Urinary bladder (tissue), 4 donors: ENCODE results near the gene HAUS7. TPM values are rescaled to one million over a fixed set of nuclear protein-coding genes. Genes with fewer than 3 reads are reported as not detected.

Experiments
- DNase-seq: peaks from one replicate; pipeline ENCODE4 v3.0.0-alpha.2; 2015; ENCODE audit errors: extremely low spot score
- H3K27ac ChIP-seq: one replicate; pipeline ENCODE4 v1.5.1; 2013; ENCODE audit warnings: low read depth, mild to moderate bottlenecking, moderate library complexity
- H3K36me3 ChIP-seq: one replicate; pipeline ENCODE4 v1.6.1; 2013; ENCODE audit warnings: mild to moderate bottlenecking, moderate library complexity; ENCODE audit not compliant: insufficient read depth
- H3K4me1 ChIP-seq: one replicate; pipeline ENCODE4 v1.6.1; 2013; ENCODE audit warnings: mild to moderate bottlenecking, moderate library complexity; ENCODE audit not compliant: insufficient read depth
- H3K4me3 ChIP-seq: one replicate; pipeline ENCODE4 v1.5.1; 2013; ENCODE audit warnings: low read depth, low read length
- WGBS: extraction: QIAGEN DNeasy Blood & Tissue Kit; methylation state at CpG from one replicate; pipeline ENCODE4 v1.1.7; 2013; 5-methylcytosine and 5-hydroxymethylcytosine counted together
- polyA plus RNA-seq: library from polyadenylated mRNA; stranded (reverse); fragments of 200-250 nt; gene quantifications from one replicate; pipeline ENCODE4 v1.2.3, GENCODE V29; 2013
- total RNA-seq: library from RNA; depleted of rRNA; stranded (reverse); fragments of >200 nt; gene quantifications from one replicate; pipeline ENCODE4 v1.2.3, GENCODE V29; 2014
- donor health status: healthy with polysubstance abuse.
- donor health status: healthy.

Gene HAUS7
- total and polyA plus RNA-seq, 2 donors, result 17.1 to 26.6 TPM

DNA sequence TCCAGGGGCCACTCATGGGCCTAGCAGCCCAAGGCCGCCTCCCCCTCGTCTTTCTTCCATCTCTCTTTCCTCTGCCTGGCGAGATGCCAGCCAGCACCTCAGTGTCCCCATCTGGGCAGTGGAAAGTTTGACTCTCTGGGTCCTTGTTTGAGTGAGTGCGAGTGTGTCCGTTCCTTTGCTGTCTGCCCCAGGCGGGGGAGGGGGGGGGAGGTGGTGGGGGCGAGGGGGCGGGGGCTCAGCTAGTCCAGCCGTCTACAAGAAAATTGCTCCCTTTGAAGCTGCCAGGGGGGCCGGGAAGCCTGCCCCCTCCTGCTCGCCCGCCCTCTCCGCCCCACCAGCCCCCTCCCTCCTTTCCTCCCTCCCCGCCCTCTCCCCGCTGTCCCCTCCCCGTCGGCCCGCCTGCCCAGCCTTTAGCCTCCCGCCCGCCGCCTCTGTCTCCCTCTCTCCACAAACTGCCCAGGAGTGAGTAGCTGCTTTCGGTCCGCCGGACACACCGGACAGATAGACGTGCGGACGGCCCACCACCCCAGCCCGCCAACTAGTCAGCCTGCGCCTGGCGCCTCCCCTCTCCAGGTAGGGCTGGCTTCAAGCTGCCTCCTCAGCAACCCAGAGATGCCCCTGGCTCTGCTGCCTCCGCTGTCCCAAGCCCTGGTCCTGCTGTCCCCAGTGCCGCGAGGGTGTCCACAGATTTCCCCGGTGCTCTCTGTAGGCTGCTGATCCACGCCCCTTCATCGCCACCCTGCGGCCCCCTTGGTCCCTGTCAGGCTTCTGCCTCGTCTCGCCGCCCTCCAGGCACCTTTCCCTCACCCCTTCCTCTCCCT is 24.4 kb upstream of the HAUS7 start, which contains the start of gene BGN:
TSS of gene BGN (plus strand) at position 440 of the 821 bp plus-strand sequence. CDS start 9,652 bp downstream, outside the sequence.
- 8% methylated on average over 29 of the region's 41 CpGs for WGBS
- no peak for DNase-seq

GRCh38 chrX:153494061-153494460 is 23.7 kb upstream of the HAUS7 start:
- no peak overlapping the region for H3K4me3 ChIP-seq
- 71% methylated on average over 12 of the region's 12 CpGs for WGBS

More for the DNA sequence above, 24.4 kb upstream of the HAUS7 start, which contains the start of gene BGN:
- H3K4me3 ChIP-seq, result peak within 1 kb of the TSS; percentile 18
- H3K4me1 ChIP-seq, result no peaks in the 10 kb centered on the region
- peak within 1 kb of the TSS; percentile 48 for H3K27ac ChIP-seq
- no peaks in the 10 kb centered on the region for H3K36me3 ChIP-seq

DNA sequence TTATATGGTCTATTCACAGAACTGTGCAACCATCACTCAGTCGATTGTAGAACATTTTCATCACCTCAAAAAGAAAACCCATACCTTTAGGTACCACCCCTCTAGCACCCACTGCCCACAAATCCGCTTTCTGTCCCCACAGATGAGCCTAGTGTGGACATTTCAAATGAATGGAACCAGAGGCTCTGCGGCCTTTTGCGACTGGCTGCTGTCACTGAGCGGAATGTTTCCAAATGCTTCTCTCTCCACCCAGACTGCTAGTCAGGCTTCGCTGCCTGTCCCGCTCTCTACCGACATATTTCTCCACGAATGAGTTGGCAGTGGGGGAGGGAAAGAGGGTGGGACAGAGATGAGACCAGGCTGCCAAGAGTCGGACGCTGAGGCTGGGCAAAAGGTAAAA is 22.7 kb upstream of the HAUS7 start:
- DNase-seq, result no peak
- Histone ChIP-seq H3K36me3 (no peaks in the 10 kb centered on the region), H3K4me3 (no peak overlapping the region), H3K27ac (no peak overlapping the region), H3K4me1 (no peaks in the 10 kb centered on the region)
- WGBS, result 93% methylated on average over 11 of the region's 11 CpGs

More at GRCh38 chrX:153494061-153494460, 23.7 kb upstream of the HAUS7 start:
- no peak for DNase-seq
- H3K27ac ChIP-seq, result no peak overlapping the region
- H3K4me1 ChIP-seq, result no peaks in the 10 kb centered on the region
- no peaks in the 10 kb centered on the region for H3K36me3 ChIP-seq

GRCh38 chrX:153492543-153492942 is 22.2 kb upstream of the HAUS7 start:
- H3K27ac ChIP-seq, result no peak overlapping the region
- H3K36me3 ChIP-seq, result no peaks in the 10 kb centered on the region
- WGBS, result 81% methylated on average over 12 of the region's 12 CpGs
- H3K4me1 ChIP-seq, result no peaks in the 10 kb centered on the region
- no peak overlapping the region for H3K4me3 ChIP-seq
- DNase-seq, result no peak

GRCh38 chrX:153491918-153492317 is 21.5 kb upstream of the HAUS7 start:
- Histone ChIP-seq H3K4me1 (no peaks in the 10 kb centered on the region), H3K36me3 (no peaks in the 10 kb centered on the region), H3K4me3 (no peak overlapping the region), H3K27ac (no peak overlapping the region)
- WGBS, result 52% methylated on average over 11 of the region's 11 CpGs
- DNase-seq, result no peak

DNA sequence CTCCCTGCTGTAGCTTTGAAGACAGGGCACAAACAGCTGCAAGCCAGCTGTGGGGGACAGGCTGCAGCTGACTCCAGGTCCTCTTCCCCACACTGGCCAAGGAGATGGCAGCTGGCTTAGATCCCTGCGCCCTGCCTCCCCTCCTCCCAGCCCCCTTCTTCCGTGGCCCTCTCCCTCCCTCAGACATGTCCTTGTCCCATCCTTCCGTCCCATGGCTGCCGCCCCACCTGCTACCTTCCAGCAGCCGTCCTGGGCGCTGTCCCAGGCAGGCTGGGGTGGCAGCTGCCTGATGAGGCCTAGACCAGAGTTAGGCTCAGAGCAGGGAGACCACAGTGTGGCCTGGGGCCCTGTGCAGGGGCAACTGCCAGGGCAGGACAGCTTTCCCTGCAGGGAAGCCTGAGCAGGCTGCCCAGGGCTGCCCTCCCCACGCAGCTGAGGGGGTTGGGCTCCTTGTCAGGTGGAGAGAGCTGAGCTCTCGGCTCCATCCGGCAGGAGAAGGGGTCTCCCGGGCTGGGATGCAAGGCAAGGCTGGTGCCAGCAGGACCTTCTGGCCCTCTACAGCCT is 21.1 kb upstream of the HAUS7 start:
- Histone ChIP-seq H3K4me3 (no peak overlapping the region), H3K36me3 (no peaks in the 10 kb centered on the region), H3K4me1 (no peaks in the 10 kb centered on the region), H3K27ac (no peak overlapping the region)
- DNase-seq, result no peak
- WGBS, result 58% methylated on average over 10 of the region's 10 CpGs

- no peaks in the 10 kb centered on the region for H3K4me1 ChIP-seq
- no peak for DNase-seq
- WGBS, result 83% methylated on average over 20 of the region's 20 CpGs
- H3K4me3 ChIP-seq, result no peak overlapping the region
- no peaks in the 10 kb centered on the region for H3K36me3 ChIP-seq
- no peak overlapping the region for H3K27ac ChIP-seq
These were observed 20.0 kb upstream of the HAUS7 start for GRCh38 chrX:153490217-153490930.

DNA sequence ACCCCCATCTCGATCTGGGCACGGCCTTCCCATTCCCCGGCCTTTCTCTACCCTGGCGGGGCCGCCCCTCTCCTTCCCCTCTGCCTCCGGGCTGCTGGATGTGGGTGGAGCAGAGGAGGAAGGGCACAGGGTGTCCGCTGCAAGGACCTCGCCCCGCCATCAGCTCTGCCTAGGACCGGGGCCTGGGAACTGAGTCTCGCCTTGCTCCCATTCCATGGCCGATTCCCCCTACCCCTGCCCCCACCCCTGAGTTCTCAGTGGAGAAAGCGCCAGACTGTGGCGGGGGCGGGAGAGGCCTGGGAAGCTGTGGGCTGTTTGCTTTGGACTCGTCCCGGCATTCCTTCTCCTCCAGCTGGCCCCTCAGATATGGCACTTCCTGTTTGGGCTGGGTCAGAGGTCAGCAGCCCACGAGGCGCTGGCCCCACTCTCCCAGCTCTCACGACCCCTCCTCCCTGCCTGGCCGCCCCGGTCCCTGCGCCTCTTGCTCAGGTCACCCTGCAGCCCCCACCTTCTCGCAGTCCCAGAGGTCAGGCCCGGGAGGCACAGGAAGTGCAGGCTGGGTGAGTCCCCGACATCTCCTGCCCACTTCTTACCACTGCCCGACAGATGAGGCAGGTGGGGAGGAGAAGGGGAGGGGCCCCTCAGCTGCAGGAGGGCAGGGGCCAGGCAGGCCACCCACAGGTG is 18.0 kb upstream of the HAUS7 start:
- no peak for DNase-seq
- H3K4me3 ChIP-seq, result no peak overlapping the region
- no peaks in the 10 kb centered on the region for H3K36me3 ChIP-seq
- no peak overlapping the region for H3K27ac ChIP-seq
- 24% methylated on average over 27 of the region's 27 CpGs for WGBS
- H3K4me1 ChIP-seq, result no peaks in the 10 kb centered on the region

GRCh38 chrX:153487590-153488071 is 17.3 kb upstream of the HAUS7 start:
- no peaks in the 10 kb centered on the region for H3K4me1 ChIP-seq
- WGBS, result 68% methylated on average over 11 of the region's 11 CpGs
- no peak overlapping the region for H3K27ac ChIP-seq
- no peak for DNase-seq
- no peak overlapping the region for H3K4me3 ChIP-seq
- no peaks in the 10 kb centered on the region for H3K36me3 ChIP-seq

- no peaks in the 10 kb centered on the region for H3K36me3 ChIP-seq
- H3K4me3 ChIP-seq, result no peak overlapping the region
- no peak overlapping the region for H3K27ac ChIP-seq
- WGBS, result 81% methylated on average over 10 of the region's 10 CpGs
- no peak for DNase-seq
- H3K4me1 ChIP-seq, result no peaks in the 10 kb centered on the region
These were observed 15.8 kb upstream of the HAUS7 start for GRCh38 chrX:153486171-153486570.

GRCh38 chrX:153485396-153486080 is 15.2 kb upstream of the HAUS7 start:
- 79% methylated on average over 30 of the region's 30 CpGs for WGBS
- Histone ChIP-seq H3K4me3 (no peak overlapping the region), H3K36me3 (no peaks in the 10 kb centered on the region), H3K4me1 (no peaks in the 10 kb centered on the region), H3K27ac (no peak overlapping the region)
- no peak for DNase-seq

DNA sequence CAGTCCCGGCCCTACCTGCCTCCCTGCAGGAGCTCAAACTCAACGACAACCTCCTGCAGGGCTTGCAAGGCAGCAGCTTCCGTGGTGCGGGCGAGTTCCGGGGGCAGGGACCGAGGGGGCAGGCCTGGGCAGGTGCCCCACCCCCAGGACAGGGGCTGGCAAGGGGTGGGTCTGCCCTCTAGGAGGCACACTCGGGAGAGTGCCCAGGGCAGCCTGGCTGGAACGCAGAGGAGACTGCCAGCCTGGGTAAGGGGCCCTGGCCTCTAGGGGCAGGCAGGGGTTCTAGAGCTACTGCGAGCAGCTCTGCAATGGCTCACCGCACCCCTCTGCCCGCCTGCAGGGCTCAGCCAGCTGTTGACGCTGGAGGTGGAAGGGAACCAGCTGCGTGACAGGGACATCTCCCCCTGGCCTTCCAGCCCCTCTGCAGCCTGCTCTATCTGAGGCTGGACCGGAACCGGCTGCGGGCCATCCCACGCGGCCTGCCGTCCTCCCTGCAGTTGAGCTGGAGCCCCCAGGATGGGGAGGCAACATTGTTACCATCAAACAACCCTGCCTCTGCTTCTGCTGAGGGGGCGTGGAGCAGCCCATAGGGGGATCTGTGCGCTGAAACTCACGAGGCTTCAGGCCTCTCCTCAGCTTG is 12.1 kb upstream of the HAUS7 start:
- no peaks in the 10 kb centered on the region for H3K4me1 ChIP-seq
- no peak for DNase-seq
- no peak overlapping the region for H3K4me3 ChIP-seq
- no peaks in the 10 kb centered on the region for H3K36me3 ChIP-seq
- 86% methylated on average over 23 of the region's 23 CpGs for WGBS
- no peak overlapping the region for H3K27ac ChIP-seq
